Mucosa of rectum (tissue), 2 donors: ENCODE results near the gene SH2D3C.

Experiments used
- H3K27ac ChIP-seq, 2 donors: one replicate each; pipeline ENCODE4 v1.7.0; 2013; ENCODE audit warnings: inconsistent platforms in 2 of 2, low read depth in 2 of 2, low read length in 2 of 2
- H3K27me3 ChIP-seq, 2 donors: one replicate each; pipeline ENCODE4 v1.7.0; 2013; ENCODE audit warnings: low read length in 2 of 2; ENCODE audit not compliant: control insufficient read depth in 2 of 2, insufficient read depth in 2 of 2
- H3K36me3 ChIP-seq, 2 donors: one replicate each; pipeline ENCODE4 v1.7.0; 2013; ENCODE audit warnings: low read length in 2 of 2; ENCODE audit not compliant: control insufficient read depth in 2 of 2, insufficient read depth in 2 of 2
- H3K4me1 ChIP-seq, 2 donors: one replicate each; pipeline ENCODE4 v1.7.0; 2013; ENCODE audit warnings: low read length in 2 of 2, mild to moderate bottlenecking in 1 of 2; ENCODE audit not compliant: control insufficient read depth in 2 of 2, insufficient read depth in 2 of 2
- H3K4me3 ChIP-seq, 2 donors: one replicate each; pipeline ENCODE4 v1.7.0; 2013; ENCODE audit warnings: low read length in 2 of 2
- H3K9ac ChIP-seq, 2 donors: one replicate each; pipeline ENCODE4 v1.7.0; 2013; ENCODE audit warnings: low read length in 2 of 2, low read depth in 1 of 2, mild to moderate bottlenecking in 1 of 2
- H3K9me3 ChIP-seq, 2 donors: one replicate each; pipeline ENCODE4 v1.7.0; 2013; ENCODE audit warnings: low read length in 2 of 2; ENCODE audit not compliant: control insufficient read depth in 2 of 2
- donor health status: healthy.
- donor health status: Normal muscosa, but diverticular disease.

Gene SH2D3C

GRCh38 chr9:127692071-127692470 is 86.4 kb downstream of the SH2D3C start:
- H3K36me3 ChIP-seq: peaks cover 3% of the 10 kb centered on the region in 2 donors
- H3K27ac ChIP-seq: no peak overlapping the region
- H3K27me3 ChIP-seq: no peaks in the 10 kb centered on the region
- no peaks in the 10 kb centered on the region for H3K9me3 ChIP-seq
- H3K4me3 ChIP-seq: no peak overlapping the region
- no peak overlapping the region for H3K9ac ChIP-seq
- no peaks in the 10 kb centered on the region for H3K4me1 ChIP-seq

DNA sequence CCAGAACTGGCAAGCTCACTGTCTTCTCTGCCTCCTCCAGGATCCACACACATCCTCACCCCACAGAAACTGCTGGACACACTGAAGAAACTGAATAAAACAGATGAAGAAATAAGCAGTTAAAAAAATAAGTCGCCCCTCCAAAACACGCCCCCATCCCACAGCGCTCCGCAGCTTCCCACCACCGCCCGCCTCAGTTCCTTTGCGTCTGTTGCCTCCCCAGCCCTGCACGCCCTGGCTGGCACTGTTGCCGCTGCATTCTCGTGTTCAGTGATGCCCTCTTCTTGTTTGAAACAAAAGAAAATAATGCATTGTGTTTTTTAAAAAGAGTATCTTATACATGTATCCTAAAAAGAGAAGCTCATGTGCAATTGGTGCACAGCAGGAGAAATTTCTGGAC is 87.7 kb downstream of the SH2D3C start:
- H3K9ac ChIP-seq: no peak overlapping the region
- no peaks in the 10 kb centered on the region for H3K9me3 ChIP-seq
- H3K4me1 ChIP-seq: no peaks in the 10 kb centered on the region
- no peak overlapping the region for H3K27ac ChIP-seq
- H3K36me3 ChIP-seq: peaks cover 3 to 6% of the 10 kb centered on the region in 2 donors
- no peak overlapping the region for H3K4me3 ChIP-seq
- no peaks in the 10 kb centered on the region for H3K27me3 ChIP-seq

DNA sequence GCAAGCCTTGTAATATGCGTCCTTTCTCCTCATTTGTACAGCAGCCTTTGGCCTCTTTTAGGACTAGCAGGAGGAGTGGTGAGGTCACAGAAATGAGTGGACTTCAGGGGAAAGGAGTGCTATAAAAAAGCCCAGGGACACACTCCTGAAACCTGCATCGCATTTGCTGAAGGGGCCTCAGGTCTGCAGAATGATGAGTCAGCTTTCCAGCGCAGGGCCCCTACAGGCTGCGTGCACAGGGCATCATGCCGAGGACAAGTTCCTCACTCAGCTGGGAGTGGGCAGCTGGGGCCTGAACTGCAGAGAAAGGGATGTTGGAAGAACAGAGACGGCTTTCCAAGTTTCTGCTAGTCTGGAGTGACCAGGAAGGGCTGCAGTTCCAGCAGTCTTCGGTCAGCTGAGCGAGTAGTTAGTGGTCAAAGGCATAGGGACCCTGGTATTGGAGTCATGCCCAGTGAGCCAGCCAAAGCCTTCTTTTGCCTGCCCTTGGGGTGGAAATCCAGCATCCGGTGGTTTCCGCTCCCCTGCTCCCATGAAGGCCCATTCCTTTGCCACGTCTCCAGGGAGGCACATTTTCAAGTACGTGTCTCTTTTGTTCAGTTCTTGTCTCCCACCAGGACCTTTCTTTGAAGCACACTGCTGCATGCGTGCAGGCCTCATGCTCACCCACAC is 89.0 kb downstream of the SH2D3C start:
- no peak overlapping the region for H3K27ac ChIP-seq
- no peaks in the 10 kb centered on the region for H3K9me3 ChIP-seq
- H3K36me3 ChIP-seq: peaks cover 3 to 6% of the 10 kb centered on the region in 2 donors
- H3K4me1 ChIP-seq: no peaks in the 10 kb centered on the region
- H3K4me3 ChIP-seq: no peak overlapping the region
- H3K27me3 ChIP-seq: no peaks in the 10 kb centered on the region
- no peak overlapping the region for H3K9ac ChIP-seq
